ENCODE measurements around the gene ZNF83. TPM values are rescaled to one million over a fixed set of nuclear protein-coding genes. Genes with fewer than 3 reads are reported as not detected.

The ZNF83 gene
- total and polyA plus RNA-seq, 7 donors = 3.9 to 11.5 (median 5.1) TPM

GRCh38 chr19:52567921-52568320 is 70.2 kb downstream of the ZNF83 start:
- no peak for TF ChIP-seq CTCF (IDR thresholded peaks at IDR 0.05)
- Histone ChIP-seq H3K36me3 (ENCODE audit: insufficient read depth in 1 of 2, low read depth in 1 of 2) (peaks cover 0 to 16% of the 10 kb centered on the region in 2 donors), H3K4me3 (no peak overlapping the region), H3K27ac (no peak overlapping the region), H3K27me3 (ENCODE audit: insufficient read depth in 3 of 3, low read length in 2 of 3) (no peaks in the 10 kb centered on the region), H3K4me1 (no peaks in the 10 kb centered on the region), H3K9me3 (peaks cover 19% of the 10 kb centered on the region)
- 93 to 96% (median 95%) methylated on average over 14 of the region's 14 CpGs for WGBS, 3 donors
- no peak for DNase-seq
- no peak for ATAC-seq
- intact Hi-C loops (cut with DNase I) = no loop called here

GRCh38 chr19:52566588-52566987 is 71.6 kb downstream of the ZNF83 start:
- 88 to 94% (median 90%) methylated on average over 2 of the region's 2 CpGs for WGBS, 3 donors
- H3K27me3 ChIP-seq (ENCODE audit: insufficient read depth in 3 of 3, low read length in 2 of 3) = no peaks in the 10 kb centered on the region
- H3K9me3 ChIP-seq = peaks cover 25% of the 10 kb centered on the region
- H3K4me1 ChIP-seq = no peaks in the 10 kb centered on the region
- peaks cover 0 to 4% of the 10 kb centered on the region in 2 donors for H3K36me3 ChIP-seq (ENCODE audit: insufficient read depth in 1 of 2, low read depth in 1 of 2)
- H3K27ac ChIP-seq = no peak overlapping the region
- intact Hi-C loops (cut with DNase I) = no loop called here
- ATAC-seq (no peak), DNase-seq (no peak)
- no peak for TF ChIP-seq CTCF (IDR thresholded peaks at IDR 0.05)
- no peak overlapping the region for H3K4me3 ChIP-seq

- intact Hi-C loops (cut with DNase I) = no loop called here
- no peak for ATAC-seq
- Histone ChIP-seq H3K36me3 (ENCODE audit: insufficient read depth in 1 of 2, low read depth in 1 of 2) (peaks cover 0 to 4% of the 10 kb centered on the region in 2 donors), H3K27me3 (ENCODE audit: insufficient read depth in 3 of 3, low read length in 2 of 3) (no peaks in the 10 kb centered on the region), H3K27ac (no peak overlapping the region), H3K9me3 (peaks cover 28% of the 10 kb centered on the region), H3K4me1 (no peaks in the 10 kb centered on the region), H3K4me3 (no peak overlapping the region)
- TF ChIP-seq CTCF (IDR thresholded peaks at IDR 0.05) = no peak
- 79 to 88% (median 88%) methylated on average over 6 of the region's 6 CpGs for WGBS, 3 donors
- no peak for DNase-seq
Observed at GRCh38 chr19:52566121-52566520, 72.0 kb downstream of the ZNF83 start.

Other genes starting within 250 kb of the ZNF83 start
- 10 to 100 TPM in 1 of 4 donors, 1 to 10 TPM in 3; 5.8 to 12.8 (median 6.0) TPM for gene ZNF528, start 240.5 kb downstream of the ZNF83 start, total RNA-seq
- gene ZNF528, start 240.5 kb downstream of the ZNF83 start, polyA plus RNA-seq = 10 to 100 TPM in 1 of 3 donors, 1 to 10 TPM in 2; 3.0 to 18.3 (median 4.2) TPM
- under 1 TPM in 2 of 4 donors, not detected in 2; 0.11 to 0.16 TPM for gene ZNF534, start 209.2 kb downstream of the ZNF83 start, total RNA-seq
- gene ZNF534, start 209.2 kb downstream of the ZNF83 start, polyA plus RNA-seq = under 1 TPM; 0.07 to 0.52 (median 0.14) TPM
- gene ZNF578, start 184.8 kb downstream of the ZNF83 start, total RNA-seq = under 1 TPM; 0.25 to 0.71 (median 0.54) TPM
- gene ZNF578, start 184.8 kb downstream of the ZNF83 start, polyA plus RNA-seq = under 1 TPM; 0.10 to 0.55 (median 0.41) TPM
- gene ZNF808, start 110.7 kb downstream of the ZNF83 start, total RNA-seq = 10 to 100 TPM in 2 of 4 donors, 1 to 10 TPM in 2; 7.5 to 12.6 (median 10.1) TPM
- 1 to 10 TPM in 2 of 3 donors, under 1 TPM in 1; 0.83 to 8.4 (median 2.0) TPM for gene ZNF808, start 110.7 kb downstream of the ZNF83 start, polyA plus RNA-seq
- 10 to 100 TPM in 1 of 4 donors, 1 to 10 TPM in 3; 4.5 to 10.3 (median 7.9) TPM for gene ZNF701, start 68.1 kb downstream of the ZNF83 start, total RNA-seq
- gene ZNF701, start 68.1 kb downstream of the ZNF83 start, polyA plus RNA-seq = 10 to 100 TPM in 1 of 3 donors, 1 to 10 TPM in 2; 2.0 to 10.5 (median 3.6) TPM
- gene ZNF611, start 96.7 kb upstream of the ZNF83 start, total RNA-seq = 1 to 10 TPM; 2.5 to 4.8 (median 4.1) TPM
- gene ZNF611, start 96.7 kb upstream of the ZNF83 start, polyA plus RNA-seq = 1 to 10 TPM; 1.4 to 9.2 (median 1.6) TPM
- gene ZNF600, start 148.4 kb upstream of the ZNF83 start, total RNA-seq = 1 to 10 TPM in 3 of 4 donors, under 1 TPM in 1; 0.71 to 2.4 (median 2.0) TPM
- gene ZNF600, start 148.4 kb upstream of the ZNF83 start, polyA plus RNA-seq = 1 to 10 TPM in 2 of 3 donors, under 1 TPM in 1; 0.82 to 3.0 (median 1.5) TPM
- 1 to 10 TPM; 2.4 to 8.1 (median 3.4) TPM for gene ZNF28, start 183.3 kb upstream of the ZNF83 start, total RNA-seq
- 1 to 10 TPM in 2 of 3 donors, under 1 TPM in 1; 0.52 to 7.8 (median 2.8) TPM for gene ZNF28, start 183.3 kb upstream of the ZNF83 start, polyA plus RNA-seq
- gene ZNF468, start 219.3 kb upstream of the ZNF83 start, total RNA-seq = 1 to 10 TPM; 3.0 to 8.5 (median 5.2) TPM
- gene ZNF468, start 219.3 kb upstream of the ZNF83 start, polyA plus RNA-seq = 10 to 100 TPM in 1 of 3 donors, 1 to 10 TPM in 2; 3.2 to 11.4 (median 5.4) TPM

Data from psoas muscle (tissue), 8 donors.